ENCODE results near the gene HHLA2.

DNA sequence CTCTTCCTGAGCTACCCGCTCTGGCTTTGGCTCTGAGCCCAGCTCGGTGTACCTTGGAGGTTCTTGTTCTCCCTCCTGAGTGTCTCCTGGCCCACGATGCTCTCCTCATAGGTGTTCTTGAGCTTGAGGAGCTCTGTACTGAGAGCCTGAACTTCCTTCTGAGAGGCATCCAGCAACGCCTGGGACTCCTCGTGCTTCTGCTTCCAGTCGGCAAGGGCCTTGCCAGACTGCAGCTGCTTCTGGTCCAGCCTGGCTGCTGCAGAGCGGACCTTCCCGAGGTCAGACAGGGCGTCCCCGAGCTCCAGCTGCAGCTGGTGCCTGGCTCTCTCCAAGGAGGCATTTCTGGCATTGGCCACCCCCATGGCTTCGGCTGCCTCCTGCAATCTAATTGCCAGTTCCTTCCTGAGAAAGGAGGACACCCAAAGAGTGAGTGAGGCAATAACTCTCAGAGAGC is 114.2 kb downstream of the HHLA2 start:
- TF ChIP-seq, protein P1, sequence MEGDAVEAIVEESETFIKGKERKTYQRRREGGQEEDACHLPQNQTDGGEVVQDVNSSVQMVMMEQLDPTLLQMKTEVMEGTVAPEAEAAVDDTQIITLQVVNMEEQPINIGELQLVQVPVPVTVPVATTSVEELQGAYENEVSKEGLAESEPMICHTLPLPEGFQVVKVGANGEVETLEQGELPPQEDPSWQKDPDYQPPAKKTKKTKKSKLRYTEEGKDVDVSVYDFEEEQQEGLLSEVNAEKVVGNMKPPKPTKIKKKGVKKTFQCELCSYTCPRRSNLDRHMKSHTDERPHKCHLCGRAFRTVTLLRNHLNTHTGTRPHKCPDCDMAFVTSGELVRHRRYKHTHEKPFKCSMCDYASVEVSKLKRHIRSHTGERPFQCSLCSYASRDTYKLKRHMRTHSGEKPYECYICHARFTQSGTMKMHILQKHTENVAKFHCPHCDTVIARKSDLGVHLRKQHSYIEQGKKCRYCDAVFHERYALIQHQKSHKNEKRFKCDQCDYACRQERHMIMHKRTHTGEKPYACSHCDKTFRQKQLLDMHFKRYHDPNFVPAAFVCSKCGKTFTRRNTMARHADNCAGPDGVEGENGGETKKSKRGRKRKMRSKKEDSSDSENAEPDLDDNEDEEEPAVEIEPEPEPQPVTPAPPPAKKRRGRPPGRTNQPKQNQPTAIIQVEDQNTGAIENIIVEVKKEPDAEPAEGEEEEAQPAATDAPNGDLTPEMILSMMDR (conservative IDR thresholded peaks at IDR 0.05; ENCODE audit: low read depth, low read length), result no peak
- TF ChIP-seq EZH2phosphoT487 (IDR thresholded peaks at IDR 0.05; ENCODE audit: borderline replicate concordance, low read length), result no peak
- no peak for TF ChIP-seq EZH2 (IDR thresholded peaks at IDR 0.05; ENCODE audit: low read length, unreplicated experiment)

Measured in PC-3 (cell line).